Vagina (tissue), 2 donors: ENCODE data around the gene MYOD1.

Source experiments
- CTCF ChIP-seq, 3 experiments: fragments of 450-650 bp in 2 of 3; fragments of 200-600 bp in 1 of 3; sonication (generic) in 1 of 3; IDR thresholded peaks; one replicate each; pipeline ENCODE4 v1.5.1; 2017 to 2019; ENCODE audit warnings: antibody characterized with exemption in 3 of 3, mild to moderate bottlenecking in 2 of 3, moderate library complexity in 2 of 3
- POLR2A ChIP-seq, 2 donors: fragments of 450-650 bp; IDR thresholded peaks; one replicate each; pipeline ENCODE4 v1.6.1; 2017; ENCODE audit warnings: antibody characterized with exemption in 2 of 2, mild to moderate bottlenecking in 2 of 2, moderate library complexity in 2 of 2
- POLR2AphosphoS5 ChIP-seq, 2 donors: sonication (generic); formaldehyde crosslinking; IDR thresholded peaks; one replicate each; pipeline ENCODE4 v1.9.0; 2017; ENCODE audit warnings: antibody characterized with exemption in 2 of 2, mild to moderate bottlenecking in 2 of 2, low read depth in 1 of 2; ENCODE audit not compliant: insufficient read depth in 1 of 2

GRCh38 chr11:17673951-17674350, 45.4 kb upstream of the MYOD1 start:
- no peak for TF ChIP-seq CTCF (IDR thresholded peaks at IDR 0.05)
- no peak for TF ChIP-seq POLR2A (IDR thresholded peaks at IDR 0.05)
- TF ChIP-seq POLR2AphosphoS5 (IDR thresholded peaks at IDR 0.05; ENCODE audit: insufficient read depth in 1 of 2, low read depth in 1 of 2) = no peak
